ENCODE results near the gene TMEM92.

DNA sequence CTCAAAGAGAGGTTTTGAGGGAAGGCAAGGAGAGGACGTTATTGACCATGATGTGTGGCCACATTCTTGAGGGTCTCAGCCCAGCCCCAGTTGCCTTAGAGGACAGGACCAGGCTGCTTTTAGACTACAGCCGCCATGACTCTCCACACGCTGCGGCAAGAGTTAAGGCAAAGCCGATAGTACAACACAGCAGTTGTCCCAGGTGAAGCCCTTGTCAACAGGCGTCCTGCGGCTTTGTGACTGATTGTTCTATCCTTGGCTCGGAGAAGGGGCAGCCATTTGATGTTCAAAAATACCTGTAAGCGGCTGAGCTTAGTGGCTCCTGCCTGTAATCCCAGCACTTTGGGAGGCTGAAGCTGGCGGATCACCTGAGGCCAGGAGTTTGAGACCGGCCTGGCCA is 28.8 kb downstream of the TMEM92 start:
- no peak for TF ChIP-seq SPI1 (IDR thresholded peaks at IDR 0.05; ENCODE audit: borderline replicate concordance, low read depth)
- TF ChIP-seq POLR2AphosphoS5 (IDR thresholded peaks at IDR 0.05; ENCODE audit: low read depth), result no peak
- TF ChIP-seq, protein P1, sequence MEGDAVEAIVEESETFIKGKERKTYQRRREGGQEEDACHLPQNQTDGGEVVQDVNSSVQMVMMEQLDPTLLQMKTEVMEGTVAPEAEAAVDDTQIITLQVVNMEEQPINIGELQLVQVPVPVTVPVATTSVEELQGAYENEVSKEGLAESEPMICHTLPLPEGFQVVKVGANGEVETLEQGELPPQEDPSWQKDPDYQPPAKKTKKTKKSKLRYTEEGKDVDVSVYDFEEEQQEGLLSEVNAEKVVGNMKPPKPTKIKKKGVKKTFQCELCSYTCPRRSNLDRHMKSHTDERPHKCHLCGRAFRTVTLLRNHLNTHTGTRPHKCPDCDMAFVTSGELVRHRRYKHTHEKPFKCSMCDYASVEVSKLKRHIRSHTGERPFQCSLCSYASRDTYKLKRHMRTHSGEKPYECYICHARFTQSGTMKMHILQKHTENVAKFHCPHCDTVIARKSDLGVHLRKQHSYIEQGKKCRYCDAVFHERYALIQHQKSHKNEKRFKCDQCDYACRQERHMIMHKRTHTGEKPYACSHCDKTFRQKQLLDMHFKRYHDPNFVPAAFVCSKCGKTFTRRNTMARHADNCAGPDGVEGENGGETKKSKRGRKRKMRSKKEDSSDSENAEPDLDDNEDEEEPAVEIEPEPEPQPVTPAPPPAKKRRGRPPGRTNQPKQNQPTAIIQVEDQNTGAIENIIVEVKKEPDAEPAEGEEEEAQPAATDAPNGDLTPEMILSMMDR (IDR thresholded peaks at IDR 0.05; ENCODE audit: insufficient read depth, low read length), result no peak
- TF ChIP-seq, protein P2, sequence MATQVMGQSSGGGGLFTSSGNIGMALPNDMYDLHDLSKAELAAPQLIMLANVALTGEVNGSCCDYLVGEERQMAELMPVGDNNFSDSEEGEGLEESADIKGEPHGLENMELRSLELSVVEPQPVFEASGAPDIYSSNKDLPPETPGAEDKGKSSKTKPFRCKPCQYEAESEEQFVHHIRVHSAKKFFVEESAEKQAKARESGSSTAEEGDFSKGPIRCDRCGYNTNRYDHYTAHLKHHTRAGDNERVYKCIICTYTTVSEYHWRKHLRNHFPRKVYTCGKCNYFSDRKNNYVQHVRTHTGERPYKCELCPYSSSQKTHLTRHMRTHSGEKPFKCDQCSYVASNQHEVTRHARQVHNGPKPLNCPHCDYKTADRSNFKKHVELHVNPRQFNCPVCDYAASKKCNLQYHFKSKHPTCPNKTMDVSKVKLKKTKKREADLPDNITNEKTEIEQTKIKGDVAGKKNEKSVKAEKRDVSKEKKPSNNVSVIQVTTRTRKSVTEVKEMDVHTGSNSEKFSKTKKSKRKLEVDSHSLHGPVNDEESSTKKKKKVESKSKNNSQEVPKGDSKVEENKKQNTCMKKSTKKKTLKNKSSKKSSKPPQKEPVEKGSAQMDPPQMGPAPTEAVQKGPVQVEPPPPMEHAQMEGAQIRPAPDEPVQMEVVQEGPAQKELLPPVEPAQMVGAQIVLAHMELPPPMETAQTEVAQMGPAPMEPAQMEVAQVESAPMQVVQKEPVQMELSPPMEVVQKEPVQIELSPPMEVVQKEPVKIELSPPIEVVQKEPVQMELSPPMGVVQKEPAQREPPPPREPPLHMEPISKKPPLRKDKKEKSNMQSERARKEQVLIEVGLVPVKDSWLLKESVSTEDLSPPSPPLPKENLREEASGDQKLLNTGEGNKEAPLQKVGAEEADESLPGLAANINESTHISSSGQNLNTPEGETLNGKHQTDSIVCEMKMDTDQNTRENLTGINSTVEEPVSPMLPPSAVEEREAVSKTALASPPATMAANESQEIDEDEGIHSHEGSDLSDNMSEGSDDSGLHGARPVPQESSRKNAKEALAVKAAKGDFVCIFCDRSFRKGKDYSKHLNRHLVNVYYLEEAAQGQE (IDR thresholded peaks at IDR 0.05; ENCODE audit: insufficient replicate concordance, low read depth), result no peak
